PC-9 (cell line): ENCODE results near the gene ADCY4. TPM values are rescaled to one million over a fixed set of nuclear protein-coding genes. Genes with fewer than 3 reads are reported as not detected.

Experiments
- BruUV-seq: library from RNA; stranded (reverse); fragments of 400-500 nt; replicated peaks from 2 replicates; lab custom pipeline; 2021; lab: Mats Ljungman, UMichigan
- CTCF ChIA-PET: fragments of 300-600 bp; sonication (Branson Sonifier 250); formaldehyde crosslinking; loops from one replicate; lab custom pipeline; 2022; ENCODE audit warnings: antibody characterized with exemption; lab: Charles Lee
- POLR2A ChIA-PET: fragments of 300-600 bp; sonication (Branson Sonifier 250); formaldehyde crosslinking; loops from one replicate; lab custom pipeline; 2022; ENCODE audit warnings: antibody characterized with exemption; ENCODE audit not compliant: unreplicated experiment; lab: Charles Lee
- DNase-seq, 2 experiments: peaks; one replicate each; pipeline versions ENCODE4 v3.0.0 to v3.0.0-alpha.2; 2015 to 2022; ENCODE audit warnings: mixed read lengths in 1 of 2
- H2AFZ ChIP-seq: fragments of 200-600 bp; sonication (generic); 2 replicates; pipeline ENCODE4 v1.8.1; 2017; ENCODE audit warnings: antibody characterized with exemption
- H3F3A ChIP-seq: fragments of 200-600 bp; sonication (generic); 2 replicates; pipeline ENCODE4 v1.8.1; 2017; ENCODE audit warnings: antibody characterized with exemption, mild to moderate bottlenecking, low read depth; ENCODE audit not compliant: insufficient read depth
- H3K27ac ChIP-seq: fragments of 200-600 bp; sonication (generic); 2 replicates; pipeline ENCODE4 v1.6.1; 2016; ENCODE audit warnings: mixed run types
- H3K27me3 ChIP-seq: fragments of 200-600 bp; sonication (generic); 2 replicates; pipeline ENCODE4 v1.6.1; 2016; ENCODE audit warnings: low read depth, mixed run types; ENCODE audit not compliant: insufficient read depth
- H3K36me3 ChIP-seq: fragments of 200-600 bp; sonication (generic); 2 replicates; pipeline ENCODE4 v1.6.1; 2016; ENCODE audit warnings: low read depth, mixed run types
- H3K4me1 ChIP-seq: fragments of 200-600 bp; sonication (generic); replicated peaks from 2 replicates; pipeline ENCODE4 v1.6.1; 2016; ENCODE audit warnings: mixed run types; ENCODE audit not compliant: insufficient read depth
- H3K4me2 ChIP-seq: fragments of 200-600 bp; sonication (generic); 2 replicates; pipeline ENCODE4 v1.6.1; 2017; ENCODE audit warnings: mixed run types
- H3K4me3 ChIP-seq: fragments of 200-600 bp; sonication (generic); 2 replicates; pipeline ENCODE4 v1.6.1; 2016; ENCODE audit warnings: mixed run types
- H3K79me2 ChIP-seq: fragments of 200-600 bp; sonication (generic); 2 replicates; pipeline ENCODE4 v1.6.1; 2017; ENCODE audit warnings: low read depth, mixed run types
- H3K9me2 ChIP-seq: fragments of 200-600 bp; sonication (generic); 2 replicates; pipeline ENCODE4 v1.8.1; 2017; ENCODE audit warnings: mild to moderate bottlenecking; ENCODE audit not compliant: insufficient read depth
- H3K9me3 ChIP-seq: fragments of 200-600 bp; sonication (generic); 2 replicates; pipeline ENCODE4 v1.8.1; 2016; ENCODE audit warnings: low read depth; ENCODE audit not compliant: insufficient read depth
- H4K20me1 ChIP-seq: fragments of 200-600 bp; sonication (generic); 2 replicates; pipeline ENCODE4 v1.8.1; 2017; ENCODE audit not compliant: insufficient read depth
- CTCF ChIP-seq: fragments of 200-600 bp; sonication (generic); conservative IDR thresholded peaks from 2 replicates; pipeline ENCODE4 v1.6.1; 2017; ENCODE audit warnings: mixed run types, antibody characterized with exemption, mild to moderate bottlenecking, moderate library complexity
- EZH2 ChIP-seq: fragments of 200-600 bp; sonication (generic); IDR thresholded peaks from 2 replicates; pipeline ENCODE4 v1.8.0; 2017; ENCODE audit warnings: antibody characterized with exemption, low read depth
- intact Hi-C: fragments of 100-400 bp; cut with micrococcal nuclease; formaldehyde crosslinking; loops from one replicate; pipeline ENCODE4 v1.10.0; 2022; ENCODE audit not compliant: unreplicated experiment
- total RNA-seq: library from RNA; stranded (reverse); gene quantifications from 2 replicates; pipeline ENCODE4 v1.2.3, GENCODE V29; 2021

The ADCY4 gene
- total RNA-seq, 1 experiment from 2014 or later, result 1.8 TPM

GRCh38 chr14:24272467-24272866, 62.4 kb downstream of the ADCY4 start:
- CTCF ChIA-PET, result no interaction called here
- TF ChIP-seq EZH2 (no peak), CTCF (no peak)
- H3K4me2 ChIP-seq, result 0 out of 2 replicates have a peak overlapping the region, but pooled peaks have one; percentile 84
- POLR2A ChIA-PET, result no interaction called here
- H3K79me2 ChIP-seq, result no peaks in the 10 kb centered on the region
- no TSS peak for BruUV-seq
- intact Hi-C loops, result no loop called here
- H3K27ac ChIP-seq, result no peak overlapping the region
- H3K36me3 ChIP-seq, result no peaks in the 10 kb centered on the region
- no peaks in the 10 kb centered on the region for H3K9me2 ChIP-seq
- H2AFZ ChIP-seq, result no peak overlapping the region
- no peak for DNase-seq
- H3K9me3 ChIP-seq, result no peaks in the 10 kb centered on the region
- peak overlapping the region; percentile 91; the same call in 1 of the 2 replicates for H3K4me3 ChIP-seq
- no peaks in the 10 kb centered on the region for H3K27me3 ChIP-seq
- no peaks in the 10 kb centered on the region for H4K20me1 ChIP-seq
- H3K4me1 ChIP-seq, result peaks cover 20% of the 10 kb centered on the region
- H3F3A ChIP-seq, result peaks cover 19% of the 10 kb centered on the region

GRCh38 chr14:24271834-24272263, 63.0 kb downstream of the ADCY4 start:
- intact Hi-C loops, result no loop called here
- Histone ChIP-seq H3K9me3 (no peaks in the 10 kb centered on the region), H2AFZ (peak overlapping the region; percentile 91; the same call in 1 of the 2 replicates), H3K4me3 (peak overlapping the region; percentile 91), H3K4me2 (peak overlapping the region; percentile 84), H3K4me1 (peaks cover 20% of the 10 kb centered on the region), H3K27me3 (no peaks in the 10 kb centered on the region), H3K79me2 (no peaks in the 10 kb centered on the region), H4K20me1 (no peaks in the 10 kb centered on the region), H3F3A (peaks cover 19% of the 10 kb centered on the region), H3K36me3 (no peaks in the 10 kb centered on the region), H3K9me2 (no peaks in the 10 kb centered on the region), H3K27ac (no peak overlapping the region)
- BruUV-seq, result TSS peak; percentile 46
- DNase-seq, result no peak
- no peak for TF ChIP-seq CTCF
- no peak for TF ChIP-seq EZH2
- ChIA-PET CTCF (no interaction called here), POLR2A (interaction anchor here (0.8 kb wide), 1 partner anchor 59 kb away, joined by 4 read pairs; the partner anchor contains the start of gene CHMP4A)

GRCh38 chr14:24271134-24271833, 63.6 kb downstream of the ADCY4 start, which contains the start of gene RABGGTA:
Gene RABGGTA (minus strand): TSS chr14:24271597. CDS start chr14:24271115, 482 bp downstream.
- CTCF ChIA-PET, result interaction anchor here (1.0 kb wide), 1 partner anchor 28 kb away, joined by 4 read pairs; no protein-coding TSS in a partner anchor
- H3K36me3 ChIP-seq, result no peaks in the 10 kb centered on the region
- peak within 1 kb of the TSS; percentile 84 for H3K4me2 ChIP-seq
- peaks cover 19% of the 10 kb centered on the region for H3F3A ChIP-seq
- no peaks in the 10 kb centered on the region for H4K20me1 ChIP-seq
- intact Hi-C loops, result no loop called here
- POLR2A ChIA-PET, result interaction anchor here (0.5 to 0.8 kb wide), 2 partner anchors 37 to 58 kb away, joined by 4 read pairs; partner anchors contain the start of gene CHMP4A
- H3K27ac ChIP-seq, result peak within 1 kb of the TSS; percentile 78
- H3K9me2 ChIP-seq, result no peaks in the 10 kb centered on the region
- peak within 1 kb of the TSS; percentile 91 for H3K4me3 ChIP-seq
- H3K79me2 ChIP-seq, result no peaks in the 10 kb centered on the region
- peaks cover 20% of the 10 kb centered on the region for H3K4me1 ChIP-seq
- peak; percentile 64 to 82 for DNase-seq
- H2AFZ ChIP-seq, result peak within 1 kb of the TSS; percentile 91
- H3K27me3 ChIP-seq, result no peaks in the 10 kb centered on the region
- H3K9me3 ChIP-seq, result no peaks in the 10 kb centered on the region
- no peak for TF ChIP-seq EZH2
- peak; percentile 64 for TF ChIP-seq CTCF
- BruUV-seq, result no TSS peak
